HS-27A (cell line): ENCODE results near the gene VEZT.

Experiments used
- DNase-seq: peaks from one replicate; pipeline ENCODE4 v3.0.0-alpha.2; 2012; ENCODE audit warnings: low read depth, missing footprints

Gene VEZT

DNA sequence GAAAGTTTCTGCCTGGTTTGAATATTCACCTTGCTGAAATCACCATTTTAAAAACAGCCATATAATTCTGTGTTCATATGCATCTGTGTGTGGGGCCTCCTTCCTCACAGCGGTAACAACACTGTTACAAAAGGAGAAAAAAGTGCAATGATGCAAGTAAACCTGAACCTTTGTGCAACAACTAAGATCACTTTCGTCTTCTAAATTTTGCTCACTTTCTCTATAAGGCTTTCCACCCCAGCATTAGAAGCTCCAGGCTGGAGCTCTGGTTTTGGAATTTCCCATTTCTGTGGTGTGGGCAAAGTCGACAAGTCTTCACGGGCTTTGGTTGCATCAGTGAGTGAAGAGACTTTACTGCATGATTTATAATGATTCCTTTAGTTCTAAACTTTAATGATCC lies 18.7 kb upstream of the VEZT start:
- no peak for DNase-seq

DNA sequence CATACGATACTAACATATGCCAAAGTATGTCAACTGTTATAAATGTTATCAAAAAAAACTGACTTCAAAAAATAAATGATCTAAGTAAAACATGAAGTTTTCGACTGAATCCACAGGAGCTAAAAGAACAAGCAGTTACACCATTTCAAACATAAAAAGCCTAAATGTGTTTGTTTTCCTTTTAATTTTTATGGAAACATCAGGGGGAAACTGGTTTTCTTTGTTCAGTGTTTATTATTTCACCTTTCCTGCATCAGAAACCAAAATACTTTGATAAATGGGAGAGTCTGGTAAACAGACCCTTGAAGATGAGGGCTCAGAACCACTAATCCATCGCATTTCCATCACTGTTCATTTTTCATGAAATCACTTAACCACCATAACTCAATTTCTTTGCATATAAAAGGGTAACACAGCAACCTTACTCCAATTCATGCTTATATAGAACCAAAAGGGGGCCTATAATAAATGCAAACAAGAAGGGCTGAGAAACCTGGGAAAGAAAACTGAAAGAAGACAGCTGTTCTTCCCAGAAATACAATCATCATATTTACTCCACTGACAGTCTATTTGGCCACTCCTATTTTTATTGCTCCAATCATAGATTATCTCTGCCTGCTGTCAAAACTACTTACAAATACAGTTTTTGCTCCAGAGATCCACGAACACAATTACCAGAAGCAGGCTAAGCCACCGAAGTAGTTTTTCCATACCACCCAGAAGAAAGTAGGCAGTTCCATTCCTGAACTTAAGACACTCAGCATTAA lies 17.3 kb upstream of the VEZT start:
- DNase-seq: no peak

DNA sequence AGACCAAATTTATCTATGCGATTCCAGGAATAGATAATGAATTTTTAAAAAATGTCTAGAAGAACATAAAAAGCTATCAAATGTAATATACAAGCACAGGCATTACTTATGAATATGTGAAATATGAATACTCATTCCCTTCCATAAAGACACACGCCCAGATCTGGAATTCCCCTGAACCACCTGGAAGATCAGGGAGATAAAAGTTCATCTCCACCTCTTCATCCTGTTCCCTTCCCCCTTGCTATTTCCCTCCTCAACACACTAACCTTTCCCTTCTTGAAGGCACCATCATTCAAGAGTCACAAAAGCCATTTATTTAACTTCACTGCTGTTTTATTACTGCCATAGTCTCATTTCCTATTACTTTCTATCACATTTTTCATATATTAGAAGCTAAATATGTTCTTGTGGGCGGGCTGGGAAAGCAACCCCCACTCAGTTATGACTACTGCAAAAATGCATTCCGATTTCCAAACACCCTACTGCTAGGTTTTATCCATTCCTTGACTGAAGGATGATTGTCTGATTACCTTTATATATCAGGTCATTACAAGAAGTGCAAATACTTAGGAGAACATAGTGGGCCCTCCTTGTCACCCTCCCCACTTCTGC lies 16.4 kb upstream of the VEZT start:
- no peak for DNase-seq

DNA sequence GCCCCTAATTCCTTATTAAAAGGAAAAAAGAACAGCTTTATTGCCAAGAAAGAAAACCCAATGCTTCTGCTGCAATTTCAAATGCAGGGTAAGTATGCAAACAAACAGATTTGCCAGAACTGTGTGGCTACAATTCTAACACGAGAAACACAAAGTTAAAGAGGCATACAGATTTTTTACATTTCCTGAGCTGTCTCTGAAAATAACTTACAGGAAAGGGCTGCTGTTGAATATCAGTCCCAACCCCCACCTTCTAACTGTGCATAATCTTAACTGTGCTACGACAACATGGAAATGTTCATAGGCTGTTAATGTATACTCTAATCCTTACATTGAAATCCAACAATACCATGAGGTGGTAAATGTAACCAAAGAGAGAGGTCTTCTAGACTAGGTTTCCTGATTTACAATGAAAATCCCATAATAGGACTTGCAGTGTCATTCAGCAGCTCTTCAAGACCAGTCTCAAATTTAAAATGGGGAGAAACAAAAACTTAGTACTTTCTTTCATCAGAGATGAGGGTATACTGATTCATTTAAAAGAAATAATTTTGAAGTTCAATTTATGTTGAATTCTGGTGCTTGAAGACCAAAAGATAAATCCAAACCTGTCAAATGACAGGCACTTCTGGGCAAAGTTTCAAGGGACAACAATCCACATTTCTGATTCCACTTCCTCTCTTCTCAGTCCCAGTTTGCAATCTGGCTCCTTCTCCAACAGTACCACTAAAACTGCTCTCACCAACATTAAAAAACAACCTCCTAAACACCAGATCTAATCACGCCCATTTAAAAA lies 14.7 kb upstream of the VEZT start:
- DNase-seq: no peak

DNA sequence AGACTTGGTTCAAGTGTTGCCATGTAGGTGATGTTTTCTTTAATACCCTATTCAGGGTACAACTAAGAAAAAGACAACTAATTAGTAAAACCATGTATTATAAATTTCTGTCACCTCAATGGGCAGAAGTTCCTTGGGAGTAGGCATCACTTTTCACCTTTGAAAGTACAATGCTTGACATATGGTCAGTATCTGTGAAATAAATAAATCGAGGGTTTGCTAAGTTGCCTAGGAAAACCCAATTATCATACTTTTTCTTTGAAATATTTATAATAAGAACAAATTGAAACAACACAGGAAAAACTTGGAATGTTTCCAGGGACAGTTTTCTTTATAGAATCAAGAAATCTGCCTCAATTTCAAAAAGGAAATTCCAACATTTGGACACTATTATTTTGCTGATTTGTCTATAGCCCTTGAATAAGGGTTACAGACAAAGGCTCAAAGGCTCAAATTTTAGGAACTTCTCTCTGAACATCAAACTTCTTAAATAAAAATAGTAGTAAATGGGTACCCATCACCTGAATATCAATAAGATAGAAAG lies 14.0 kb upstream of the VEZT start:
- DNase-seq: no peak

DNA sequence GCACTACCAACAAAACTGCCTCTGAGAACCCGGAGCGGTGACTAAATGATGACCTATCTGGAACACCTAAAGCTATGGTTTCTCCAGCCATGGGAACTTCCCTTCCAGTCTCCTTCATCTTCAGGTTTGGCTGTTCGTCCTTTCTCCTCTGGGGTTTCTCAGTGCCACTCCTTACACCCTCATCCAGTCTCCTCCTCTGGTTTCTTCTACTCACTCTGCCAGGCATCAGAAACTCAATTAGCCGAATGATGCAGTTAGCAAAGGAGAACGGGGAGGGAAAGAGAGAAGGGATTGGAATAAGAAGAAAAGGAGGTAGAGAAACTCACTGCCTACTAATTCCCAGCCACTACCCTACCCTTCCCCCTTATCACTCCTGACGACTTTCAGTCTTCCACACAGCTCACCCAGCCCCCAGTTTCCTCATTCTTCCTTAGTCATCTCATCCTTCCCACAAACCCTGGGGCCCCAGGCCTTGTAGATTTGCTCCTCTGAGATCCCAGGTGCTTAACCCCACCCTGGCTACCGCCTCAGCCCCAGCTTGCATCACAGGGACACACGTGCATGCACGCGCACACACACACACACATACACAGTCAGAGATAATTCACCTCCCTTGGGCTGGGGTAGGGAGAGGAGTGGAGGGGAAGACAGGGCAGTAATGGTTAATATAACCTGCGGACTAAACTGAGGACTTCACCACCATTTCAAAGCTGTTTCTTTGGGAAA lies 13.3 kb upstream of the VEZT start:
- DNase-seq: no peak

DNA sequence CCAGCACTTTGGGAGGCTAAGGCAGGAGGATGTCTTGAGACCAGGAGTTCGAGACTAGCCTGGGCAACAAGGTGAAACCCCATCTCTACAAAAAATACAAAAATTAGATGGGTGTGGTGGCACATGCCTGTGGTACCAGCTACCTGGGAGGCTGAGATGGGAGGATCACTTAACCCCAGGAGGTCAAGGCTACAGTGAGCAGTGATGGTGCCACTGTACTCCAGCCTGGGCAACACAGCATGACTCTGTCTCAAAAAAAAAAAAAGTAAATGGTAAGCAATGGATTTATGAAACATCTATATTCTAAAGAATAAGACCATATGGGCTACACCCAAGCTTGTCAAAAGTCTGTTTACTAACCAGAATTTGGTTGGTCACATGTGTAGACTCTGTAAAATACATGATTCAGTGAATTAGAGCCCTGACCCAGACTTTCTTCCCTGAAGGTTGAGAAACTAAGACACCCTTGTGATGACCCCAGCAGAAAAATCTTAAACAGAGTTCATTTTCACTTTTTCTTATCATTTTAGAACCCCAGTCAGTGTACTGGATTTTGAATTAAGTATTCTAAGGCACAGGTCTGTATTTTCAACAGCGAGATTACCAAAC lies 12.5 kb upstream of the VEZT start:
- no peak for DNase-seq

DNA sequence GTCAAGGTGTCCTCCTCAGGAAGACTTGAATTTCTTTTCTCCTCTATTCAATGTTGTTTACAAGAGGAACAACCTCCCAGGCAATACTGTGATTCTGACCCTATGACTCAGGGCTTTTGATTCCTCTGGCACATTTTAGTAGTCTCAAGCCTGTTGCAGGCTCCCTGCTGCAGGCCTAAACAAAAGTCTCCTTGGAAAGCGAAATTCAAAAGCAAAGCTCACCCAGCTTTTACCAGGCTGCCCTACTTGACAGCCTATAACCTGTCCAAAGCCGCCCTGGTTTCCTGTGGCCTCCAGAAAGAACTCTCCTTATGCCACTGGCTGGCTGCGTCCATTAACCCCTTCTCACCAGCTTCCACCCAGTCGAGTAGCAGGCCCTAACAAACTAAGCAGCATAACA lies 11.9 kb upstream of the VEZT start:
- DNase-seq: no peak

DNA sequence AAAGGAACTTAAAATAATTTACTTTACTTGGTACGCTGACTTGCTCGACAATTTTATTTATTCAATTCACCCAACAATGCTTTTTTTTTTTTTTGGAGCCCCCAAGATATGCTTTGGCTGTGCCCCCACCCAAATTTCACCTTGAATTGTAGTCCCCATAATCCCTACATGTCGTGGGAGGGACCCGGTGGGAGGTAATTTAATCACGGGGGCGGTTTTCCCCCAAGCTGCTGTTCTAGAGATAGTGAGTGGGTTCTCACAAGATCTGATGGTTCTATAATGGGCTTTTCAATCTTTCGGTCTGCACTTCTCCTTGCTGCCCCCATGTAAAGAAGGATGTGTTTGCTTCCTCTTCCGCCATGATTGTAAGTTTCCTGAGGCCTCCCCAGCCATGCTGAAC lies 10.7 kb upstream of the VEZT start:
- DNase-seq: no peak

DNA sequence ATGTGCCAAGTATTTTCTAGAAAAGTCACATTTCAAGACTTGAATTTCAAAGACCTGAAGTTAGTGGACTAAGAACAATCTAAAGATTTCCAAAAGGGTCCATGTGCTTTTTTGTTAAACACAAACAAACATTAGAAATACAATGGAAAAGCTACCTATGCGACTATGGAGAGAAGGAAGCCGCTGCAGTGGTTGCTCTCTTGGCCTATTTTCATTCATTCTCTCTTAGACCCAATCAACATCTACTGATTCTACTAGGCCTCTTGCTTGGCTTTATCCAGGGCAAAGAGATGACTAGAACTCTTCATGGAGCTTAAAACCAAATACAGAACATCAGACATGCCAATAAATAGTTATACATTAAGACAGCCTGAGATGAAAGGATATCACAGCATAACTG lies 10.2 kb upstream of the VEZT start:
- DNase-seq: no peak

DNA sequence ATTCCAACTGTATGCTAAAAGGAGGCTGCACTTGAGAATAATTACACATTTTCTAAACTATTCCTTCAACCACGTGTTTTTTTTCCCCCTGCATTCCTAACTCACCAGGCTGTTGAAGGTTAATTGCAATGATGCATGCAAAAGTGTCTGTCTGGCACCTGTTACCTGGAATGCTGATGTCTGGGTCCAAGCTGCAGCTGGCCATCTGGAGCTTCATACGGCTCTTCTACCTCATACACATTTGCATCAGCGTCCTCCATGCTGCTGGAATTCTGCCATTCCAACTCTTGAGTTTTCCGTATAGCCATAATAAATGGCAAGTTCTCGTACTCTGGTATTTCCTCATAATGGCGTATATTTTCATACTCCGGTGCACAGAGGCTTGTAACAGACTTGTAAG lies 8.9 kb upstream of the VEZT start:
- DNase-seq: no peak

DNA sequence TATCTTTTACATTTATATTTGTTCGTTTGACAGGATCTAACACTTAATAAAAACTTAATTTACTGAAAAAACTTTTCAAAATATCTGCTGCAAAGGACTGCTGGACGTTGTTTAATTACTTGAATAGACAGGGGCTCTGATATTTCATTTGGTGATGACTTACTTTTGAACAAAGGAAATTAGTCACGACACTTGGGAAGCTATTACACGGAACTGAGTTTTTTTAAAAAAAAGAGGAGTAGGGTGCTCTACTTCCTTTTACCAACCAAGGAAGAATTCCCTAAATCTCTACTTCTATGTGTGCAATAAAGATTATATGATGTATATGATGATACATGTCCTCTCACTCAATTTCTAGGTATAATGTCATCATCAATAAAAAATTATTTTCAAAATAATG lies 5.0 kb upstream of the VEZT start:
- no peak for DNase-seq

DNA sequence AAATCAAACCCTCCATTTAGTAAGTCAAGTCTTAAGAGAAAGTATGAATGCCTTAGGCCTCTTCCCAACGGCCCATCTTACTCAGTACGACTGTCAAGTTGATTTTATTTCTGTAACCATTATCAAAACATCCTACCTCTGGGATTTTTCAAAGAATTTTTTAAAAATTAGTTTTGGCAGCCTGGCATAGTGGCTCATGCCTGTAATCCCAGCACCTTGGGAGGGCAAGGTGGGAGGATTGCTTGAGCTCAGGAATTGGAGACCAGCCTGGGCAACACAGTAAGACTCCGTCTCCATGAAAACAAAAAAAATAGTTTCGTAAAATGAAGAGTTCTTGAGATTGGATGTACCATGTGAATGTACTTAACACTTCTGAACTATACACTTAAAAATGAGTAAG lies 4.5 kb upstream of the VEZT start:
- DNase-seq: no peak

DNA sequence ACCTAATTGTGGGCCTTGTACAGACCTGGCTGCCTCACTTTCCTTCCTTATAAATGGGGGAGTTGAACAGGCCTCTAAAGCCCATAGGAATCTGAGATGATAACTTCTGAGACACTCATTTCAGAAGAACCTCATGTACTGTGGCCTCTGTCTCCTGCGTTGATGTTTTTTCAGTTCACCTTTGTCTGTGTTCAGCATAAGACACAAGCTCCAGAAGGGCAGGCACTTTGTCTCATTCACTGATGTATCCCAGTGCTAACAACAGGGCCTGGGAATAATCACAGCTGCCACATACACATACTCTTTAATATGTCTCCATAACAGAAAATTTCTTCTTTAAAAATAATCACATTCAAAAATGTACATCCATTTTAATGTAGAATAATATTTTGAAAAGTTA lies 3.7 kb upstream of the VEZT start:
- DNase-seq: no peak

DNA sequence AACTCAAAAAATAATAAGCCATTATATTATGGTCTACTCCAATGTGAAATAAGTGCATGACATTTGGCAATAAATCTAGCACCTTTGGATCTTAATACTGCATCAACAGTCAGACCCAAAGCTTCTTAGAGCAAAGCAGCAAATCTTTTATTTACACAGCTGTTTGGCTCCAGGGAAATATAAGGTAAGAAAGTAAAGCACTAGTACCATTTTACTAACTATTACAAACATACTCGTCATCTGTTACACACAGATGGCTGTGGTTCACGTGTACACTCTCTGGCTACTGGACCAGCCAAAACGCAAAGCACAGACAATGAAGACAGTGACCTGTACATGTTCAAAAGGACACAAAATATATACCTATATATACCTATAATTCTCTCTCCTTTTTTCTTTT lies 3.1 kb upstream of the VEZT start:
- DNase-seq: no peak

DNA sequence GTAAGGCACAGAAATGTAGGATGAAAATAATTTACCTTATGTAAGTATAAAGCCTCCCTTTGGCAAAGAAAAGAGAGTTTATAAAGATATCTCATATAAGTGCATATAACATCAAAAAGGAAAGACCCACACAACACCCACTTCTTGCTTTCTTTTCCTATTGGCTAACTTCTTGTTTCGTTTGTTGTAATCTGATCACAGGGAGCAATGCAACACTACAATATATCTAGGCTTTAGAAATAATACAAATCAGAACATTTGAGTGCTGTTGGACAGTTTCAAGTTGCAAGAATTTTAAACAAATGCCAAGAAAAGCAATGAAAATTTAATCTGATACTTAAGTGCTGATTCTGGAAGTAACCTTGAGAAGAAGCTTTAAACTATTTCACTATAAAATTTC lies 1.7 kb upstream of the VEZT start:
- no peak for DNase-seq

DNA sequence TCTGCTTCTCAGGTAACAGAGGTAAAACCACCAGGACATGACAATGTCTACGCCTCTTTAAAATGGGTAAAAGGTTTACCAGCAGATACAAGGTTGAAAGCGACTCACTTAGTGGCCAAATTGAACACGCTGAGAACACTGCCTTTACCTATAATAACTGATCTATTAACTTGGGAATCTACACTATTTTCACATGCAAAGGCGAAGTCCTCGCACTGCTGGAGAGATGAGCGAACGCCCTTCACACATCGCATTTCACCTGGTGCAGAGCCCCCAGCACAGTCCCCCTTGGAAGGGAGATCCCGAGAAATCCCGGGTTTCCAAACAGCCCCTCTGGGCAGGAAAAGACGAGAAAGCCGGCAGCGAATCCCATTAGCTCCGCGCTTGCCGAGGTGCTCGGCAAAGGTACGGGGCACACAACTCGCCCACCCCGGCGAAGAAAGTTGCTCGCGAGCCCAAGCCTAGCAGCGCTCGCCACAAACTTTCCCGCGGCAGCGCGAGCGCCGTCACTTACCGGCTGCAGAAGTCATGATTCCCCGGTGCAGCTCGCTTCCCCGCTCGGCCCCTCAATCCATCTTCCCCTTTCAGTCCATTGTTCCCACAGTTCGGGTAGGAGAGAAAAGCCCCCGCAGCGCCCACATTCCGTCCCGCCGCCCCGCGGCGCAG lies 763 bp upstream of the VEZT start:
- DNase-seq: no peak

DNA sequence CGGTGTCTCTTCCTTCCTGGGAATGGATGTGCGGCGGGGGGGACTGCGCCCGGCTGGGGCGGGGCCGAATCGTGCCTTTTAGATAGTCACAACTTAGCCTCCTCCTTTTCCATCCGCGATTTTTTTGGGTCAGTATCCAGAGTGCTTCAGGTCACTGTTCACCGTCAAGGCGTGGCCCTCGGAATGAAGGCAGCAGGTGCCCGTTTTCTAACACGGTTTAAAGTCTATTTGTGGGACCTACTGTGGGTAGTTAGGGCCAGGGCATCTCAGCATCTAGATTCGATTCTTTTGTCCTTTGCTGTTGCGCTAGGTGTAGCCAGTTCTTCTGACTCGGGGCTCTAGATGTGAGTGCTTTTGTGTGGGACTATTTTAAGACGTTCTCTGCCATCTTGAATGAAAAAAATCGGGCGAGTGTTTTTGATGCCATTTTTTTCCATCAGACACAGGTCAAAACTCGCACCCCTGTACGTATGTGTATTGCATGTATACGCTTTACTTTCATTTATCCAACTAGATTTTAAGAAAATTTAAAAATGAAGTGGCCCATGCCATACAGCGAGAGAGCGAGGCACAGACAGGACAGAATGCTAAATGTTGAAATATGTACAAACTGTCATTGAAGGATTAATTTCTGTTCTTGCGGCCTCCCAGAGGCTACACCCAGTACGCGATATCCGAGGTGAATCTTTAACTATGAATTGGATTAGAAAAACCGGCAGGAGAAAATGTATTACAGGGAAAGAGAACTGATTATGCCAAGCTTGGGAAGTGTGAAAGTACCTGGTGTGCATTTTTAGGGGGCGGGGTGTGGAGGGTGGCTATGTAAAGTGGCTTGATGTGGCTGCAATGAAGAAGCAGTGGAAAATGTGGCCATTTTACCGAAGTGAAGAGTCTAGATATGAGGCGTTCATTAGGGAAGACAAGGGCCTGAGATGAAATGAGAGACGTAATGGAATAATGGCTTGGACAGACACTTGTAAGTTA lies 835 bp downstream of the VEZT start:
- no peak for DNase-seq

DNA sequence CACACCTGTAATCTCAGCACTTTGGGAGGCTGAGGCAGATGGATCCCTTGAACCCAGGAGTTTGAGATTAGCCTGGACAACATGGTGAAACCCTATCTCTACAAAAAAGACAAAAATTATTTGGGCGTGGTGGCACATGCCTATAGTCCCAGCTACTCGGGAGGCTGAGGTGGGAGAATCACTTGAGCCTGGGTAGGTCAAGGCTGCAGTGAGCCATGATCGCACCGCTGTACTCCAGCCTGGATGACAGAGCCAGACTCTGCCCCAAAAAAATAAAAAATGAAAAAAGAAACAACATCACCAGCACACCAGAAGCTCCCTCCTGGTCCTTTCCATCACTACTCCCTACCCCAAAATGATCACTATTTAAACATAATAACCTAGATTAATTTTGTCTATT lies 2.6 kb downstream of the VEZT start:
- DNase-seq: no peak

DNA sequence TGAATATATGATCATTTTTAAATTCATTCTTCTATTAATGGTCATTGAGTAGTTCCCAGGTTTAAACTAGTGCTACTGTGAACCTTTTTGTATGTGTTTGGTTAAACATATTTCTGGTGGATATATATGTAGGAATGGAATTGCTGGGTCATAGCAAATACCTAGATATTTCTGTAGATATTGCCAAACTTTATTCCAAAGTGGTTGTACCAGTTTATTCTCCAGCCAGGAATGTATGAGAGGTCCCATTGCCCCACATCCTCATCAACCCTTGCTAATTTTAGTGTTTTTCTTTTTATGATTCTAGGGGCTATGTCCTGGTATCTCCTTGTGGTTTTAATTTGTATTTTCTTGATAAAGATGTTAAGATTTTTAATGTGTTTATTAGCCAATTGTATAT lies 3.1 kb downstream of the VEZT start:
- DNase-seq: no peak
